ENCODE results near the gene MDM2.
"Not testable (repeated sequence)": the region's sequence is repeated elsewhere in the genome, so short reads cannot be mapped to it uniquely, and the experiment has no call there.

Gene MDM2

DNA sequence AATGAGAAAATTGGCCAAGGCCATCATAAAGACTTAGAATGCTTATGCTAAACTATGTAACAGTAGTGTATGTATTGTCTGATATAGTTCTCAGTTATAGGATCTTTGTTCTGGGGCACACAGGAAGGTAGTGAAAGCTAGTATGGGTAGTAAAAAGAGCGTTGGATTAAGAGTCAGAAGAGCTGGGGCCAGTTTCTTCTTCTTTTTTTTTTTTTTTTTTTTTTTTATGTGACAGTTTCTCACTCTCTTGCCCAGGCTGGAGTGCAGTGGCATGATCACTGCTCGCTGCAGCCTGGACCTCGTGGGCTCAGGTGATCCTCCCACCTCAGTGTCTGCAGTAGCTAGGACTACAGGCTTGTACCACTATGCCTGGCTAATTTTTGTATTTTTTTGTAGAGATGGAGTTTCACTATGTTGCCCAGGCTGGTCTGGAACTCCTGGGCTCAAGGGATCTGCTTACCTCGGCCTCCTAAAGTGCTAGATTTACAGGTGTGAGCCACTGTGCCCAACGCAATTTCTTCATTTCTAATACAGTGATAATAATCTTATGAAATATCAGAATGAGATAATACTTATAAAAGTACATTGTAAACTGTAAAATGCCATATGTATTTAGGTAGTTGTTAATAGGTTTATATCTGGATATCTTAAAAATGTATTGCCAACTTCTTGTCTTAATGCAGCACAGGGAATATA is 7.4 kb downstream of the MDM2 start:
- no peak overlapping the region for H3K27ac ChIP-seq

GRCh38 chr12:68815928-68816800 is 8.2 kb downstream of the MDM2 start:
- TF ChIP-seq, protein P1, sequence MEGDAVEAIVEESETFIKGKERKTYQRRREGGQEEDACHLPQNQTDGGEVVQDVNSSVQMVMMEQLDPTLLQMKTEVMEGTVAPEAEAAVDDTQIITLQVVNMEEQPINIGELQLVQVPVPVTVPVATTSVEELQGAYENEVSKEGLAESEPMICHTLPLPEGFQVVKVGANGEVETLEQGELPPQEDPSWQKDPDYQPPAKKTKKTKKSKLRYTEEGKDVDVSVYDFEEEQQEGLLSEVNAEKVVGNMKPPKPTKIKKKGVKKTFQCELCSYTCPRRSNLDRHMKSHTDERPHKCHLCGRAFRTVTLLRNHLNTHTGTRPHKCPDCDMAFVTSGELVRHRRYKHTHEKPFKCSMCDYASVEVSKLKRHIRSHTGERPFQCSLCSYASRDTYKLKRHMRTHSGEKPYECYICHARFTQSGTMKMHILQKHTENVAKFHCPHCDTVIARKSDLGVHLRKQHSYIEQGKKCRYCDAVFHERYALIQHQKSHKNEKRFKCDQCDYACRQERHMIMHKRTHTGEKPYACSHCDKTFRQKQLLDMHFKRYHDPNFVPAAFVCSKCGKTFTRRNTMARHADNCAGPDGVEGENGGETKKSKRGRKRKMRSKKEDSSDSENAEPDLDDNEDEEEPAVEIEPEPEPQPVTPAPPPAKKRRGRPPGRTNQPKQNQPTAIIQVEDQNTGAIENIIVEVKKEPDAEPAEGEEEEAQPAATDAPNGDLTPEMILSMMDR (conservative IDR thresholded peaks at IDR 0.05): no peak
- no peak for TF ChIP-seq ZFX (IDR thresholded peaks at IDR 0.05)
- no peak overlapping the region for H3K27ac ChIP-seq

More for the DNA sequence above, 7.4 kb downstream of the MDM2 start:
- TF ChIP-seq ZFX (IDR thresholded peaks at IDR 0.05): no peak
- TF ChIP-seq, protein P1 (conservative IDR thresholded peaks at IDR 0.05): no peak

DNA sequence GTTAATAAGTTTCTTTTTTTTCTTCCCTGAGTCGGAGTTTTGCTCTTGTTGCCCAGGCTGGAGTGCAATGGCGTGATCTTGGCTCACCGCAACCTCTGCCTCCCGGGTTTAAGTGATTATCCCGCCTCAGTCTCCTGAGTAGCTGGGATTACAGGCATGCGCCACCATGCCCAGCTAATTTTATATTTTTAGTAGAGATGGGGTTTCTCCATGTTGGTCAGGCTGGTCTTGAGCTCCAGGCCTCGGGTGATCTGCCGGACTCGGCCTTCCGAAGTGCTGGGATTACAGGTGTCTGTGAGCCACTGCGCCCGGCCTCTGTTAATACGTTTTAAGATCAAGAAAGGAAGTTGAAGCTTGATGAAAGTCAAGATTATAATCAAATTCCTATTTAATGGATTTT is 11.5 kb downstream of the MDM2 start:
- H3K27ac ChIP-seq: not testable (repeated sequence)

DNA sequence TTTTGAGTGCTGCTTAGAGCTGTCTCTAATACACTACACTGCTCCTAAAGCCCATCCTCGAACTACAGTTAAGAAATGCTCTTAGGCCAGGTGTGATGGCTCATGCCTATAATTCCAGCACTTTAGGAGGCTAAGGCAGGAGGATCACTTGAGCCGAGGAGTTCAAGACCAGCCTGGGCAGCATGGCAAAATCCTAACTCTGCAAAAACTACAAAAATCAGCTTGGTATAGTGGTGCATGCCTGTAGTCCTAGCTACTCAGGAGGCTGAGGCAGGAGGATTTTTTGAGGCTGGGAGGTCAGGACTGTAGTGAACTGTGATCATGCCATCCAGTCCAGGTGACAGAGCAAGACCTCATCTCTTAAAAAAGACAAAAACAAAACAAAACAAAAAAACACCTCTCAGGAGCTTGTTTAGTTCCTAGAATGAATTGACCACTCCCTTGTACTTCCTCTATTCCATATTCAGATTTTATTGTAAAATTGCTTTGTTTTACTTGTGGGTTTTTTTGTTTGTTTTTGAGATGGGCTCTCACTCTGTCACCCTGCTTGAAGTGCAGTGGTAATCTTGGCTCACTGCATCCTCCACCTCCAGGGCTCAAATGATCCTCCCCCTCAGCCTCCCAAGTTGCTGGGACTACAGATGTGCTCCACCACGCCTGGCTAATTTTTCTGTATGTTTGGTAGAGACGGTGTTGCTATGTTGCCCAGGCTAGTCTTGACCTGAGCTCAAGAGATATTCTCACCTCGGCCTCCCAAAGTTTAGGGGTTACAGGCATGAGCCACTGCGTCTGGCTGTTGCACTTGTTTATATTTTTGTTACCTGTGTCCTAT is 13.6 kb downstream of the MDM2 start:
- no peak overlapping the region for H3K27ac ChIP-seq
- TF ChIP-seq, protein P1 (conservative IDR thresholded peaks at IDR 0.05): no peak
- no peak for TF ChIP-seq ZFX (IDR thresholded peaks at IDR 0.05)

DNA sequence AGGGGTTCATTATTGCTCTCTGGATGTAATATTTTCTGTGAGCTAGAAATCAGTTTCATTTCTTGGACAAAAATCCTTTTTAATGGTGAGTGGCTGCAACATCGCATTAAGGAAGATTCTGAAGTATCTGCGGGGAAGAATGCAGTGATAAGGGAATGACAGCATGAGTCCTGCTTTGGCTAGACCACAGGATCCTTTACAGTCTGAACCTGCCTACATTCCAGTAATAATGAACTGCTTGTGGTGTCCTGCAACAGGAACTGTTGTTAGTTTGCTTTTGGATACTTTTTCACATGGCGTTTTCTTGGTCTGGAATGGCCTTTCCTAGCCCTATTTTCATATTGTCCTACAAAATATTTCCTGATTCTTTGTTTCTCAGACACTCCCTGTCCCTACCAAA is 15.7 kb downstream of the MDM2 start:
- TF ChIP-seq ZFX (IDR thresholded peaks at IDR 0.05): no peak
- TF ChIP-seq, protein P1 (conservative IDR thresholded peaks at IDR 0.05): no peak
- H3K27ac ChIP-seq: no peak overlapping the region

- no peak overlapping the region for H3K27ac ChIP-seq
- TF ChIP-seq, protein P1 (conservative IDR thresholded peaks at IDR 0.05): no peak
Observed at GRCh38 chr12:68824131-68824530, 16.2 kb downstream of the MDM2 start.

- H3K27ac ChIP-seq: no peak overlapping the region
- no peak for TF ChIP-seq ZFX (IDR thresholded peaks at IDR 0.05)
- TF ChIP-seq, protein P1 (conservative IDR thresholded peaks at IDR 0.05): no peak
Observed at GRCh38 chr12:68824597-68825250, 16.7 kb downstream of the MDM2 start.

Measured in C4-2B (cell line).